Mucosa of stomach (tissue), 1 donor: ENCODE data around the gene ZDHHC18.
A peak's percentile ranks its signal among the peaks of the same experiment; 100 is the strongest.
"Not testable (repeated sequence)": the region's sequence is repeated elsewhere in the genome, so short reads cannot be mapped to it uniquely, and the experiment has no call there.

Experiments
- H3K27me3 ChIP-seq: one replicate; pipeline ENCODE4 v1.7.0; 2013; ENCODE audit warnings: mild to moderate bottlenecking, low read length; ENCODE audit not compliant: control insufficient read depth, insufficient read depth
- H3K36me3 ChIP-seq: one replicate; pipeline ENCODE4 v1.7.0; 2013; ENCODE audit warnings: low read length; ENCODE audit not compliant: control insufficient read depth, insufficient read depth
- H3K4me1 ChIP-seq: one replicate; pipeline ENCODE4 v1.7.0; 2013; ENCODE audit warnings: mild to moderate bottlenecking, low read length; ENCODE audit not compliant: control insufficient read depth, insufficient read depth
- H3K4me3 ChIP-seq: one replicate; pipeline ENCODE4 v1.7.0; 2013; ENCODE audit warnings: low read length
- H3K9ac ChIP-seq: one replicate; pipeline ENCODE4 v1.7.0; 2013; ENCODE audit warnings: mild to moderate bottlenecking, low read length, moderate library complexity
- H3K9me3 ChIP-seq: one replicate; pipeline ENCODE4 v1.7.0; 2013; ENCODE audit warnings: mild to moderate bottlenecking, low read length, moderate library complexity; ENCODE audit not compliant: control insufficient read depth
- donor health status: Pancreatic carcinoma.

The ZDHHC18 gene

DNA sequence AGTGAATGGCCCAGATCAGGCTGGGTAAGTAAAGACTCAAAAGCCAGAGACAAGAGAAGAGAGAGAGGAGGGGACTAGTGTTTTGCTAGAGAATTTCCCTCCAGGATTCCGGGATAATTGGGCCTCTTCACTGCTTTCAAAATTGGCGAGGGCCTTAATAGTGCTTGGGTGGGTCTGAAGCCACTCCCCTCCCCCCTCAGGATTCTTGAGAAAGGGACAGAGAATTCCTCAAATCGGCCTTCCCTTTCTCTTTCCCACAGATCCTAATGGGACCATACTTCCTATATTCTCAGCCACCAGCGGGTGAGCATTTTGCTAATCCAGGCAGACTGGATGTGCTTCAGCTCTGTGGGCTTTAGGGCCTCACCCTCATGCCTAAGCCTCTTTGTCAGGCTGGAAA, 48.4 kb downstream of the ZDHHC18 start:
- H3K9ac ChIP-seq: no peak overlapping the region
- H3K4me1 ChIP-seq: peaks cover 3% of the 10 kb centered on the region
- H3K36me3 ChIP-seq: no peaks in the 10 kb centered on the region
- H3K9me3 ChIP-seq: no peaks in the 10 kb centered on the region
- no peak overlapping the region for H3K4me3 ChIP-seq
- H3K27me3 ChIP-seq: no peaks in the 10 kb centered on the region

DNA sequence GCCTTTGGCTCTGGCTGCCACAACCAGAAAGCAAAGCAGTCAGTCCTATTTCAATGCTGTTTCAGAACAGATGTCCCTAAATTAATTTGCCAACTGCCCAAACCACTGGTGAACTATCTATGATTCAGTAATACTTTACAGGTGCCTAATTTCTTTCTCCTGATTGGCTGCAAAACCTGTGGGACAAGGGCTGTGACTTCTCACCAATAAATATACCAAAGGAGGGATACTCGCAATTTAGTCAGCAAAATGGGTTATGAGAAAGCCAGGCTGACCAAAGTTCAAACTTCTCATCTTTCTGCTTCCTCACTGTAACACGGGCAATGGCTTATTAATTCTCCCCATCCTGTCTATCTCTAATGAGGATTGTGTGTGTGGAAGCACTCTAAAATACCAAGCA, 50.8 kb downstream of the ZDHHC18 start:
- H3K36me3 ChIP-seq: peaks cover under 1% of the 10 kb centered on the region
- no peak overlapping the region for H3K4me3 ChIP-seq
- no peak overlapping the region for H3K9ac ChIP-seq
- H3K4me1 ChIP-seq: peaks cover 3% of the 10 kb centered on the region
- no peaks in the 10 kb centered on the region for H3K9me3 ChIP-seq
- H3K27me3 ChIP-seq: no peaks in the 10 kb centered on the region

DNA sequence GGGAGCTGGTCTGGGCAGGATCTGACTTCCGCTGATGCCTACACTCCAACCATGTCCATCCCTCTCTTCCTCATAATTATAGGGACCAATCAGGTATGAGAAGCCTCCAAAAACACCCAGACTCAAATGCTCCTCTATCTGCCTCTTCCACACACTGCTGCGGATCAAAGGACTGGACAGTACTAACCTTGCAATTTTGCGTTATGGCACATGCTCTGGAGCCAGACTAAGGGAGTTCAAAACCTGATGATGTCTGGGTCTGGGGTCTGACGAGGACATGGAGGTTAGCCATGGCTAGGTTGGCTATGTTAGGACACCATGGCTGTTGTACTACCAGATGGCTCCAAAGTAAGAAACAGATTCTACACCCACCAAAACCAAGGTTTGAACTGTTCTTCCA, 53.3 kb downstream of the ZDHHC18 start:
- peaks cover 3% of the 10 kb centered on the region for H3K4me1 ChIP-seq
- no peaks in the 10 kb centered on the region for H3K27me3 ChIP-seq
- no peaks in the 10 kb centered on the region for H3K9me3 ChIP-seq
- no peak overlapping the region for H3K9ac ChIP-seq
- H3K4me3 ChIP-seq: no peak overlapping the region
- peaks cover 16% of the 10 kb centered on the region for H3K36me3 ChIP-seq

DNA sequence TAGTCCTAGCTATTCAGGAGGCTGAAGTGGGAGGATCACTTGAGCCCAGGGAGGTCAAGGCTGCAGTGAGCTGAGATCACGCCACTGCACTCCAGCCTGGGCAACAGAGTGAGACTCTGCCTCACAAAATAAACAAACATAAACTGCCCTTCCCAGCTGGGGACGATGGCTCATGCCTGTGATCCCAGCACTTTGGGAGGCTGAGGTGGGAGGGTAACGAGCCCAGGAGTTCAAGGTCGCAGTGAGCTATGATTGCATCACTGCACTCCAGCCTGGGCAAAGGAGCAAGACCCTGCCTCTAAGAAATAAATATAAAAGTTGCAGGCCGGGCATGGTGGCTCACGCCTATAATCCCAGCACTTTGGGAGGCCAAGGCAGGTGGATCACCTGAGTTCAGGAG, 55.1 kb downstream of the ZDHHC18 start:
- not testable (repeated sequence) for H3K9ac ChIP-seq, H3K4me3 ChIP-seq, H3K27me3 ChIP-seq, H3K9me3 ChIP-seq, H3K4me1 ChIP-seq
- peaks cover 21% of the 10 kb centered on the region for H3K36me3 ChIP-seq

DNA sequence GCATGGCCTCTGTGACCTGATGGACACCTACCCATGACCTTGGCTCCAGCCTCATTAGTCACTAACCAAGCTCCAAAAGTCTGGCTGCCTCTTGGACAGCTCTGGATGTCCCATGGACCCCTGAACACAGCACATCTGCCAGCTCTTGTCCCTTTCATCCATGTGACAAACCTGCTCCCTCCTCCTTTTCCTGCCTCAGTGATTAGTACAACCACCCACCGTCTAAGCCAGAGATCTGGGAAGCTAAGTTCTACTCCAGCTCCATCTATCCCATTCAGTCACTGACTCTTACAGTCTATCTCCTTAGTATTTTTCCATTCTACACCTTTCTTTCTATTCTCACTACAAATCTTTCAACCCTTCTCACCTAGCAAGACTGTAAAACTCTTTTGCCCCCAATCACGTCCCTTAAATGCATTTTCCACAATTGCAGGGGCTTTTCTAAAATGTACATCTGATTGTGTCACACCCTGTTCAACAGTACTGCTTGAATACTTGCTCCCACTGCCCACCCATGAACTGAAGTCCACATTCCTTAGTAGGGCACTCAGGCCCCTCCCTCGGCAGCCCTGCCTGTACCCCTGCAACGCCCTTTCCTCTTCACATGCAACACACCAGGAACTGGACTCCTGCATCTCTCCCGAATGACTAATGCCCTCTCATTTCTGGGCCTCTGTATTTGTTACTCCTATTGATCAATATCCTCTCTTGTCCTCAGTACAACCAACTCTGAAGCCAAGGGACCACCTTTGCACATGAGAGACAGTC, 56.4 kb downstream of the ZDHHC18 start:
- Histone ChIP-seq H3K36me3 (peaks cover 21% of the 10 kb centered on the region), H3K9me3 (no peaks in the 10 kb centered on the region), H3K27me3 (no peaks in the 10 kb centered on the region)

DNA sequence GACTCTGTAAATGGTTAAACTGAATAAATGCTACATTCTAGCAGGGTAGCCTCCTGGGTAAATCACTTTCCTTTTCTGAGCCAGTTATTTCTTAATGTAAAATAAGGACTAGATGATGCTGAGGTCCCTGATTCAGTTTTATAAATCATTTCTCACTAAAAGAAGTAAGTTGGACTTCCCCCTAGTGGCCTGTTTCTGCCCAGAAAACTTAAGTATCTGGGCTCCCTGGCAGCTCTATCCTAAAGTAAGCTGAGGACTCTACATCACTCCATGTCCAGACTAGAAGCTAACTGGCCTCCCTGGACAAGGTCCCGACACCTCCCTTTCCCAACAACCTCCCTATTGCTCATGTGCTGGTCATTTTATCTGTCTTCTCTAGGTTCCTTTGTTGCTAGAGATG, 60.6 kb downstream of the ZDHHC18 start:
- Histone ChIP-seq H3K27me3 (no peaks in the 10 kb centered on the region), H3K9ac (no peak overlapping the region), H3K36me3 (peaks cover 21% of the 10 kb centered on the region), H3K9me3 (no peaks in the 10 kb centered on the region), H3K4me3 (no peak overlapping the region), H3K4me1 (peaks cover 23% of the 10 kb centered on the region)

More for the DNA sequence above, 56.4 kb downstream of the ZDHHC18 start:
- H3K9ac ChIP-seq: no peak overlapping the region
- peaks cover under 1% of the 10 kb centered on the region for H3K4me1 ChIP-seq
- H3K4me3 ChIP-seq: no peak overlapping the region

DNA sequence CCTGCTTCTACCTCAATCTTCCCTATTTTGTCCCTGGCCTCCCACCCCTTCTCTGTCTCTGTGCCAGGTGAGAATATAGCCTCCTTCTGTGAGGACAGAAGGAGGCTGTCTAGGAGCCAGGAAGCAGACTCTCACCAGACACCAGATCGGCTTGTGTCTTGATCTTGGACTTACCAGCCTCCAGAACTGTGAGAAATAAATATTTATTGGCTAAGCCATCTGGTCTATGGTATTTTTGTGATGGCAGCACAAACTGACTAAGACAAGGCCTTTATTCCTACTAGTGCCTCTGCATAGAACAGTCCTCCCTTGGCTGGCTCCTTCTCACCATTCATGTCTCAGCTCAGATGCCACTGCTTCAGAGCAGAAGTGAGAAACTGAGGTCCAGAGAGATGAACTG, 61.7 kb downstream of the ZDHHC18 start:
- H3K4me3 ChIP-seq: no peak overlapping the region
- no peaks in the 10 kb centered on the region for H3K9me3 ChIP-seq
- H3K36me3 ChIP-seq: peaks cover 13% of the 10 kb centered on the region
- H3K4me1 ChIP-seq: peaks cover 23% of the 10 kb centered on the region
- H3K9ac ChIP-seq: no peak overlapping the region
- no peaks in the 10 kb centered on the region for H3K27me3 ChIP-seq

DNA sequence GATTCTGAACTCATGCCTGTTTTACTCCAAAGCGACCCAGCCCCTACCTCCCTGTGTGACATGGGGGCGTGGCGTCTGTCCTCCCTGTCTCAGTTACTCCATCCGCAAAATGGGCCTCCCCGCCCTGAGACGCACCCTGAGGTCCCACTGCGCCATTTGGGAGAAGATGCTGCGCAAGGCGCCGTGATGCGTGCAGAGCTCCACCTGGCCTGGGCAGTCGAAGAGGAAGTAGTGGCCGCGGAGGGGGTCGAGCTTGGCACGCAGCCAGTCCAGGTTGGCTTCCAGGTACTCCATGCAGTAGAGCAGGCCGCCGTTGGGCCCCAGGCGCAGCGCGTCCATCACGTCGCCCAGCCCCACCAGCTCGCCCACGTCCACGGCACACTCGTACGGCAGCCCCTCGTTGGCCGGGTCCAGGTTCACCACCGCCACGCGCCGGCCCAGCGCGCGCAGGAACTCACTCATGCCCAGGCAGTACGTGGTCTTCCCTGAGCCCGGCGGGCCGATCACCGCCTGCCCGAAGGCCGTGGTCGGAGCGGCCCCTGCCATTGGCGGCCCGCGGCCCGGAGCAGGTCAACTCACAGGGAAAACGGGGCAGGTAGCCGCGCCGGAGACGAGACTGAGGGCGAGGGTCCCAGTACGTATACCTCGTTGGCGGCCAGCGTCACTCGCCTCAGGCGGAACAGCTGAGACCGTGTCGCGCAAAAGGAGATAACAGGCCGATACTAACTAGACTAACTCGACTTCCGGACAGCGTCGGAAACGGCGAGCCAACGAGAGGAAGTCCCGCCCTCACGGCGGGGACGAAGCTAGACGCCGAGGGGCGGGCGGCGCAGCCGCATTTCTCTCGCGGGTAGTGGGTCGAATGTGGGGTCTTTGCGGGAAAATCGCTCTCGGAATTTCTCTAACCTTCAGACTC, 63.3 kb downstream of the ZDHHC18 start, which contains the start of gene GPN2:
Gene GPN2, minus strand, starts transcription at position 733 of the 916 bp plus-strand sequence. Its CDS starts 187 bp downstream, at position 546.
- H3K4me1 ChIP-seq: peaks cover 23% of the 10 kb centered on the region
- no peaks in the 10 kb centered on the region for H3K9me3 ChIP-seq
- no peaks in the 10 kb centered on the region for H3K27me3 ChIP-seq
- H3K4me3 ChIP-seq: peak within 1 kb of the TSS; percentile 80
- H3K9ac ChIP-seq: peak within 1 kb of the TSS; percentile 97
- peaks cover 5% of the 10 kb centered on the region for H3K36me3 ChIP-seq

DNA sequence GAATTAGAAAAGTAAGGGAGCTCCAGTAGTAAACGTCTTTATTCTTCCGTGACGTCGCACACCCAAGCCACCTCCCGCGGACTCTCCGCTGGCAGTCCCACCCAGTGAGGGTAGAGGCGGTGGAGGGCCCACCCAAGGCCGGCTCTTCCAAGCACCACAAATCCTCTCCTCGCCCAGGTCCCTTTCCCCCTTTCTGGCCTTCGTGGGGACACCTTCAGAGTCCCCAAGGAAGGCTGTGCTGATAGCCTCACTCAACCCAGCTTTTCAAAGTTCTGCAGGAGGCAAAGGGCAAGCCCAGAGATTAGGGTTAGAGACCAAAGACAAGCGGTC, 63.9 kb downstream of the ZDHHC18 start:
- peak overlapping the region; percentile 97 for H3K9ac ChIP-seq
- no peaks in the 10 kb centered on the region for H3K27me3 ChIP-seq
- peak overlapping the region; percentile 80 for H3K4me3 ChIP-seq
- no peaks in the 10 kb centered on the region for H3K36me3 ChIP-seq
- no peaks in the 10 kb centered on the region for H3K9me3 ChIP-seq
- peaks cover 23% of the 10 kb centered on the region for H3K4me1 ChIP-seq

DNA sequence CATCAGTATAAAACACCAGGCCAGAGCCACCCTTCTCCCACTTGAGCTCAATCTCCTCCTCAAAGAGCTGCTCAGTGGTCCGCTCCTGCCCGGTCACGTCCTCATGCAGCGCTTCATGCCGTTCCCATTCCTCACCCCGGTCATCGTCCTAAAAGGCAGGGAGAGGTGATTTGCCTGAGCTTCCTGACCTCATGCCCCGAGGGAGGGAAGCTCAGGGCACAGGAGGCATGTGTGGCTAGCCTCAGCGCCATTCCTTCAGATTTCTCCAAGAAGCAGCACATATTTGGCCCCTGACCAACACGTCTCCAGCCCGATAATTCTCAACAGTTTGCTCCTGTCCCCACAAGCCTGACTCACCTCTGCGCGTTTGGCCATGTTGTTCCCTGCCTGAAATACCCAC, 67.8 kb downstream of the ZDHHC18 start:
- Histone ChIP-seq H3K4me1 (peaks cover 14% of the 10 kb centered on the region), H3K9me3 (no peaks in the 10 kb centered on the region), H3K36me3 (no peaks in the 10 kb centered on the region), H3K9ac (no peak overlapping the region), H3K4me3 (no peak overlapping the region), H3K27me3 (no peaks in the 10 kb centered on the region)

DNA sequence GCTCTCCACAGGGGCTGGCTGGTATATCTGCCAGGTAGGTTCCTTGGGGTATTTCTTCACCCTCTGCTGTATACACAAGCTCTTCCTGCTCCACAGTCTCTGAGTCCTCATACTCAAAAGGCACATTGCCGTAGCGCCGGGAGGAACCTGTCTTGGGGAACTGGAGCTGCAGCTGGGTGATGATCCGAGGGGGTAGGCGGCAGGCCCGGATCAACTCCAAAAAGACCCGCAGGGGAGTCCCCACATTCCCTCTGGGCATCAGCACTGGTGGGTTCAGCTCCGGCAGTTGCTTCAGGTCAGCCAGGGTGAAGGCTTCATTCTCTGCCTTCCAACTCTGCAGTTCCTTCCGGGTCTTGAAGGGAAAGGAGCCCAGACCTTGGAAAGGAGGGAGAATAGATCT, 70.9 kb downstream of the ZDHHC18 start:
- no peaks in the 10 kb centered on the region for H3K27me3 ChIP-seq
- no peak overlapping the region for H3K4me3 ChIP-seq
- H3K9me3 ChIP-seq: no peaks in the 10 kb centered on the region
- peaks cover 11% of the 10 kb centered on the region for H3K4me1 ChIP-seq
- no peaks in the 10 kb centered on the region for H3K36me3 ChIP-seq
- no peak overlapping the region for H3K9ac ChIP-seq
